Endothelial cell of umbilical vein (primary cell): ENCODE data around the gene MED15. TPM values are rescaled to one million over a fixed set of nuclear protein-coding genes. Genes with fewer than 3 reads are reported as not detected.

Source experiments
- BruUV-seq: library from RNA; stranded (reverse); fragments of 400-500 nt; replicated peaks from 2 replicates; lab custom pipeline; 2021; lab: Mats Ljungman, UMichigan
- CTCF ChIA-PET: fragments of 300-600, 350-600 bp; sonication (Branson Sonifier 250); formaldehyde crosslinking; loops from one replicate; lab custom pipeline; 2021; ENCODE audit warnings: antibody characterized with exemption, inconsistent platforms; lab: Charles Lee
- POLR2A ChIA-PET: fragments of 300-600, 350-600 bp; sonication (Branson Sonifier 250); formaldehyde crosslinking; loops from one replicate; lab custom pipeline; 2021; ENCODE audit warnings: antibody characterized with exemption, inconsistent platforms; lab: Charles Lee
- DNase-seq: peaks from one replicate; pipeline ENCODE4 v3.0.0-alpha.2; 2011; ENCODE audit warnings: low read depth, low spot score
- FAIRE-seq: peaks from 2 replicates; lab custom pipeline; 2011; peaks lifted over from hg19 to GRCh38; lab: Jason Lieb, UNC
- H2AFZ ChIP-seq: 2 replicates; pipeline ENCODE4 v1.6.0; 2012; ENCODE audit warnings: low read depth, low read length, control low read depth, inconsistent platforms
- H3K27ac ChIP-seq: 2 replicates; pipeline ENCODE4 v1.5.1; 2011; ENCODE audit warnings: low read depth, mild to moderate bottlenecking, control low read depth, low read length, moderate library complexity; ENCODE audit not compliant: insufficient read depth
- H3K27me3 ChIP-seq, 2 experiments: 2 replicates each; pipeline versions ENCODE4 v1.6.0 to v1.6.1; 2011; ENCODE audit warnings: low read length in 2 of 2, mixed read lengths in 1 of 2; ENCODE audit not compliant: control insufficient read depth in 2 of 2, insufficient read depth in 2 of 2
- H3K36me3 ChIP-seq, 2 experiments: 2 replicates in 1 of 2; 3 replicates in 1 of 2; pipeline ENCODE4 v1.5.1; 2011; ENCODE audit warnings: low read length in 2 of 2, mild to moderate bottlenecking in 1 of 2, moderate library complexity in 1 of 2; ENCODE audit not compliant: control insufficient read depth in 2 of 2, insufficient read depth in 2 of 2; ENCODE audit errors: extremely low read depth in 1 of 2
- H3K4me1 ChIP-seq: 3 replicates; pipeline ENCODE4 v1.5.1; 2011; ENCODE audit warnings: mild to moderate bottlenecking, low read length; ENCODE audit not compliant: control insufficient read depth, insufficient read depth; ENCODE audit errors: extremely low read depth
- H3K4me2 ChIP-seq: 2 replicates; pipeline ENCODE4 v1.6.1; 2011; ENCODE audit warnings: low read length, control low read depth, mixed read lengths; ENCODE audit not compliant: insufficient read depth
- H3K4me3 ChIP-seq, 3 experiments: fragments of 200-600 bp in 1 of 3; sonication (generic), shearing (Covaris generic) in 1 of 3; replicated peaks in 1 of 3; 2 replicates each; pipeline ENCODE4 v1.5.1; 2011 to 2016; ENCODE audit warnings: control low read depth in 3 of 3, low read length in 3 of 3, mild to moderate bottlenecking in 2 of 3, inconsistent platforms in 1 of 3, low read depth in 1 of 3, moderate library complexity in 1 of 3; ENCODE audit not compliant: insufficient read depth in 1 of 3
- H3K79me2 ChIP-seq: 2 replicates; pipeline ENCODE4 v1.6.0; 2012; ENCODE audit warnings: low read length, inconsistent platforms; ENCODE audit not compliant: control insufficient read depth, insufficient read depth
- H3K9ac ChIP-seq: replicated peaks from 2 replicates; pipeline ENCODE3; 2011; ENCODE audit warnings: low read length, control low read depth; ENCODE audit not compliant: insufficient read depth; ENCODE audit errors: extremely low read depth
- H3K9me1 ChIP-seq: replicated peaks from 3 replicates; pipeline ENCODE4 v1.6.0; 2011; ENCODE audit warnings: mild to moderate bottlenecking, low read length; ENCODE audit not compliant: control insufficient read depth, insufficient read depth; ENCODE audit errors: extremely low read depth
- H3K9me3 ChIP-seq: replicated peaks from 2 replicates; pipeline ENCODE4 v1.5.1; 2012; ENCODE audit warnings: low read length, inconsistent platforms; ENCODE audit not compliant: control insufficient read depth, insufficient read depth
- H4K20me1 ChIP-seq: replicated peaks from 2 replicates; pipeline ENCODE3; 2011; ENCODE audit warnings: mild to moderate bottlenecking, low read length; ENCODE audit not compliant: control insufficient read depth, insufficient read depth; ENCODE audit errors: extremely low read depth
- CTCF ChIP-seq, 2 donors: IDR thresholded peaks; 1 replicate in 1 of 2; 2 replicates in 1 of 2; pipeline ENCODE4 v1.5.1; 2011; ENCODE audit warnings: low read length in 2 of 2, mild to moderate bottlenecking in 2 of 2, moderate library complexity in 2 of 2, control low read depth in 1 of 2, inconsistent platforms in 1 of 2, low read depth in 1 of 2; ENCODE audit not compliant: insufficient read depth in 1 of 2; ENCODE audit errors: extremely low read depth in 1 of 2
- EZH2 ChIP-seq: IDR thresholded peaks from 2 replicates; pipeline ENCODE4 v1.6.1; 2012; ENCODE audit warnings: borderline replicate concordance, low read depth, mild to moderate bottlenecking, moderate library complexity, low read length, inconsistent platforms; ENCODE audit not compliant: severe bottlenecking
- FOS ChIP-seq: IDR thresholded peaks from 2 replicates; pipeline ENCODE4 v1.6.1; 2011; ENCODE audit warnings: mild to moderate bottlenecking, low read length, moderate library complexity, borderline replicate concordance; ENCODE audit not compliant: insufficient read depth
- GATA2 ChIP-seq: IDR thresholded peaks from 2 replicates; pipeline ENCODE4 v1.7.0; 2011; ENCODE audit warnings: low read depth, mild to moderate bottlenecking, moderate library complexity, mixed read lengths, low read length; ENCODE audit not compliant: insufficient read length, insufficient read depth
- JUN ChIP-seq: IDR thresholded peaks from 2 replicates; pipeline ENCODE4 v1.6.1; 2011; ENCODE audit warnings: borderline replicate concordance, low read depth; ENCODE audit not compliant: insufficient read length, insufficient read depth
- MYC ChIP-seq: IDR thresholded peaks from one replicate; pipeline ENCODE4 v1.6.1; 2011; ENCODE audit warnings: mild to moderate bottlenecking, low read depth, low read length
- POLR2A ChIP-seq: IDR thresholded peaks from 2 replicates; pipeline ENCODE4 v1.6.1; 2012; ENCODE audit warnings: low read depth, mild to moderate bottlenecking, control low read depth, low read length
- POLR2AphosphoS5 ChIP-seq: IDR thresholded peaks from 2 replicates; pipeline ENCODE4 v1.6.1; 2012; ENCODE audit warnings: low read depth, mild to moderate bottlenecking, control low read depth, low read length, moderate library complexity; ENCODE audit not compliant: insufficient read depth
- dilution Hi-C: fragments of 300-500 bp; cut with MboI; formaldehyde crosslinking; loops from one replicate; pipeline ENCODE4 v1.15.0; 2019; ENCODE audit warnings: low sequenced_read_pairs; ENCODE audit not compliant: extremely low pct_ligation_motif_present
- intact Hi-C: fragments of 100-400 bp; cut with micrococcal nuclease; formaldehyde crosslinking; loops from one replicate; pipeline ENCODE4 v1.10.0; 2022
- polyA plus RNA-seq, 4 experiments: library from polyadenylated mRNA; depleted of rRNA in 3 of 4; stranded (reverse) in 3 of 4; unstranded in 1 of 4; fragments of >200 nt; gene quantifications; 2 replicates each; pipeline versions ENCODE4 v1.2.1 to v1.2.3, GENCODE V29; 2011 to 2012; ENCODE audit warnings: missing spikeins in 1 of 4
- total RNA-seq: library from RNA; stranded (reverse); gene quantifications from 2 replicates; pipeline ENCODE4 v1.2.3, GENCODE V29; 2021
- TF ChIP-seq, protein P1 (sequence below): IDR thresholded peaks from 2 replicates; pipeline ENCODE4 v1.6.1; 2011; ENCODE audit not compliant: insufficient read depth, insufficient read length

MED15 gene
- total and polyA plus RNA-seq, 2 donors (not counting 3 experiments of a cell fraction or from before 2014, with no cell fraction given): 68.1 to 138 TPM

DNA sequence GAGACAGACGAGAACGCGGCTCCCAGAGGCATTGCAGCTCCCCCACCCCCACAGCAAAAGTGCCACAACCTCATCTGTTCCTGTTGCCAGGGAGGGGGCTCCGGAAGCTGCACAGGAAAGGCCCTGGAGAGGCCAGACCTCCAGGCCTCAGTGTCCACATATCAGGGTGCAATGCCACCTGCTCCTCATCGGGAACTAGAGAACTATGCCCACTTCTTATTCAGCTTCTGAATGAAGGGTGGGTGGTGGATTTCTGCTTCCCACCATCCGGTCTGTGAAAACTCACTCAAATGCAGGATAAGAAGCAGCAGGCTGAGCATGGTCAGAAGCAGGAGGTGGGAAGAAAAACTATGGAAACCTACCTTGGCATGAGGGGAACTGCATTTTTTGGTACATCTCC is 105.9 kb downstream of the MED15 start:
- FAIRE-seq: no peak
- ChIA-PET POLR2A (no interaction called here), CTCF (interaction anchor here (0.9 to 1.4 kb wide), 2 partner anchors 9 to 171 kb away, joined by 3 read pairs; no protein-coding TSS in a partner anchor)
- TF ChIP-seq POLR2A (no peak), JUN (no peak), MYC (no peak), FOS (no peak), POLR2AphosphoS5 (no peak), EZH2 (no peak), GATA2 (no peak), CTCF (IDR thresholded peaks at IDR 0.05; ENCODE audit: extremely low read depth in 1 of 2, insufficient read depth in 1 of 2, low read depth in 1 of 2, low read length in 2 of 2) (no peak)
- TF ChIP-seq, protein P1, sequence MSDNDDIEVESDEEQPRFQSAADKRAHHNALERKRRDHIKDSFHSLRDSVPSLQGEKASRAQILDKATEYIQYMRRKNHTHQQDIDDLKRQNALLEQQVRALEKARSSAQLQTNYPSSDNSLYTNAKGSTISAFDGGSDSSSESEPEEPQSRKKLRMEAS: no peak
- Histone ChIP-seq H3K36me3 (no peaks in the 10 kb centered on the region), H3K9me3 (no peaks in the 10 kb centered on the region), H3K4me3 (no peak overlapping the region), H3K27me3 (peaks cover 2 to 3% of the 10 kb centered on the region in 2 experiments), H3K79me2 (no peaks in the 10 kb centered on the region), H3K9me1 (no peaks in the 10 kb centered on the region), H3K4me1 (no peaks in the 10 kb centered on the region), H3K4me2 (no peak overlapping the region), H2AFZ (no peak overlapping the region), H4K20me1 (no peaks in the 10 kb centered on the region), H3K27ac (no peak overlapping the region), H3K9ac (no peak overlapping the region)
- BruUV-seq: no TSS peak
- dilution Hi-C loops: no loop called here
- DNase-seq: no peak
- intact Hi-C loops: no loop called here
